ENCODE measurements around the gene MYBBP1A. TPM values are rescaled to one million over a fixed set of nuclear protein-coding genes. Genes with fewer than 3 reads are reported as not detected.
A peak's percentile ranks its signal among the peaks of the same experiment; 100 is the strongest.
"Not testable (repeated sequence)": the region's sequence is repeated elsewhere in the genome, so short reads cannot be mapped to it uniquely, and the experiment has no call there.

MYBBP1A gene
- total RNA-seq, 4 donors from 2014 or later, result 32.4 to 70.0 (median 54.4) TPM

DNA sequence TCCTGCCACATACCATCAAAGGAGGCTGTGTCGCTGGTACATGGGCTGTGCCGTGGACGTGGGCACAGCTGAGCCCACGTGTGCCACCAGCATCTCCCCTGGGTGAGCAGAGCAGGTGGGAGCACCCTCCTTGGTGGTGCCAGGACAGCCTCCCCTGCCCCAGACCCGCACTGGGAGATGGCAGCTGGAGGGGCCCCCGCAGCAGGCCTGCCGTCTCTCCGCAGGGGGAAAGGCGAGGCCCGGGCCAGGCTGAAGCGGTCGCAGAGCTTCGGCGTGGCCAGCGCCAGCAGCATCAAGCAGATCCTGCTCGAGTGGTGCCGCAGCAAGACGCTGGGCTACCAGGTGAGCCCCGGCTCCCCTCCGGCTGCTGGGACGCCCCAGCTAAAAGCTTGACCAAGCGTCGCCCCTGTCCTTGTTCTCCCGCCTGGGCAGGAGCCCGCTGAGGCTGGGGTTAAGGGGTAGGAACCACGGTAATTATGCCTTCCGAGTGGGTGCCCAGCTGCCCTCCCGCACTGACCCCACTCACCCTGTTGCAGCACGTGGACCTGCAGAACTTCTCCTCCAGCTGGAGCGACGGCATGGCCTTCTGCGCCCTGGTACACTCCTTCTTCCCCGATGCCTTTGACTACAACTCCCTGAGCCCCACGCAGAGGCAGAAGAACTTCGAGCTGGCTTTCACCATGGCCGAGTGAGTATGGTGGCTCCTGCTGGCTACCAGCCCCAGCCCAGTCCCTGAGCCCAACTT is 41.6 kb upstream of the MYBBP1A start:
- Histone ChIP-seq H3K9me3 (no peaks in the 10 kb centered on the region), H3K4me3 (no peak overlapping the region), H3K27ac (peak overlapping the region in 3 of 4 donors; percentile 85 to 93 (median 87)), H3K27me3 (peaks cover 0 to 25% (median 0%) of the 10 kb centered on the region in 4 donors), H3K4me1 (peaks cover 0 to 51% (median 13%) of the 10 kb centered on the region in 3 donors), H3K36me3 (no peaks in the 10 kb centered on the region)
- intact Hi-C loops (cut with DNase I), result no loop called here
- DNase-seq, result no peak
- no peak for TF ChIP-seq CTCF (IDR thresholded peaks at IDR 0.05)
- TF ChIP-seq POLR2A (IDR thresholded peaks at IDR 0.05), result no peak
- WGBS, 2 donors, result 89 to 96% methylated on average over 8 to 15 of the region's 36 CpGs

DNA sequence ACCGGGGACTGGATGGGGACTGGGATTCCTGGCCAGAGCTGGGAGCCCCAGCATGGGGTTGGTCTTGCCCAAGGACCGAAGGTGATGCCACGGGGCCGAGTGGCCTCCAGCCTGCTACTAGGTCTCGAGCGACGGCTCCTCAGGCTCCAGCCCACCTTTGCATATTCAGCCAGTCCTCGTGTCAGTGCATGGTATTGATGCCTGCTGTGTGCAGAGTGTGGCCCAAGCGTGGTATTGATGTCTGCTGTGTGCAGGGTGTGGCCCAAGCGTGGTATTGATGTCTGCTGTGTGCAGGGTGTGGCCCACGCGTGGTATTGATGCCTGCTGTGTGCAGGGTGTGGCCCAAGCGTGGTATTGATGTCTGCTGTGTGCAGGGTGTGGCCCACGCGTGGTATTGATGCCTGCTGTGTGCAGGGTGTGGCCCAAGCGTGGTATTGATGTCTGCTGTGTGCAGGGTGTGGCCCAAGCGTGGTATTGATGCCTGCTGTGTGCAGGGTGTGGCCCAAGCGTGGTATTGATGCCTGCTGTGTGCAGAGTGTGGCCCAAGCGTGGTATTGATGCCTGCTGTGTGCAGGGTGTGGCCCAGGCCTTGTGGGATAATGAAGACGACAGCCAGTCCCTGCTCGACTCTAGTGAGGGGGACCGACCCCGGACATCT is 40.6 kb upstream of the MYBBP1A start:
- 72 to 100% methylated on average over 3 to 11 of the region's 23 CpGs for WGBS, 2 donors
- H3K27me3 ChIP-seq, result peaks cover 0 to 33% (median 0%) of the 10 kb centered on the region in 4 donors
- H3K4me3 ChIP-seq; intact Hi-C loops (cut with DNase I); DNase-seq; H3K36me3 ChIP-seq; H3K9me3 ChIP-seq: not testable (repeated sequence)
- H3K4me1 ChIP-seq, result peaks cover 0 to 60% (median 13%) of the 10 kb centered on the region in 3 donors
- H3K27ac ChIP-seq, result peak overlapping the region in 1 of 4 donors; percentile 87

DNA sequence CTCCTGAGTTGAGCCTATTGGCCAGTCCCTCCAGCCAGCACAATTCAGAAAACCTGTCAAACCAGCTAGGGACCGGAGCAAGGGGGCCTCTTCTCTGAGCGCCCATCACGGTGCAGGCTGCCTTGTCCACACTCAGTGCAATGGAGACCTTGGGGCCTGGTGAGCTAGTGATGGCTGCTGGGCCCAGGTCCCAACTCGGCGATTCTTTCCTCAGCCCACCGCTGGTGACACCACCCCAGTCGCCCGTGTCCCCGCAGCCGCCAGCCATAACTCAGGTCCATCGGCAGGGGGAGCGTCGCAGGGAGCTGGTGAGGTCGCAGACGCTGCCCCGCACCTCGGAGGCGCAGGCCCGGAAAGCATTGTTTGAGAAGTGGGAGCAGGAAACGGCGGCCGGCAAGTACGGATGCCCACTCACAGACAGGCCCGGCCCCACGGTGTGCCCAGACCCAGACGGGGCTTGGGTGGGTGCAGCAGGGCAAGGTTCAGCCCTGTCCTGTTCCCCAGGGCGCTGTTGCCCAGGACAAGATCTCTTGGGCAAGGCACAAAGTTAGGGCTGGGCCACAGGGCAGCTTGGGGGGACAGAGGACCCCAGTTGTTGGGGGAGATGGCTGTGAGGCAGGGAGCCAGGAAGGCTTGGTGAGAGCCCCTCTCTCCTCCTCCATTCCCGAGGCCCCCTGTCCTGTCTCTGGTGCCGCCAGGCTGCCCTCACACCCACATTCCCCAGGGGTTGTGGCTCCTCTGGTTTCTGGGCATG is 39.9 kb upstream of the MYBBP1A start:
- no peaks in the 10 kb centered on the region for H3K9me3 ChIP-seq
- H3K4me3 ChIP-seq, result no peak overlapping the region
- no peaks in the 10 kb centered on the region for H3K36me3 ChIP-seq
- intact Hi-C loops (cut with DNase I), result no loop called here
- peaks cover 0 to 54% (median 8%) of the 10 kb centered on the region in 3 donors for H3K4me1 ChIP-seq
- peaks cover 0 to 31% (median 0%) of the 10 kb centered on the region in 4 donors for H3K27me3 ChIP-seq
- peak in 2 of 6 experiments; percentile 27 to 35 for TF ChIP-seq CTCF (IDR thresholded peaks at IDR 0.05)
- TF ChIP-seq POLR2A (IDR thresholded peaks at IDR 0.05), result no peak
- peak overlapping the region in 1 of 4 donors; percentile 13 for H3K27ac ChIP-seq
- 28 to 40% methylated on average over 5 to 7 of the region's 29 CpGs for WGBS, 2 donors
- DNase-seq, result no peak

DNA sequence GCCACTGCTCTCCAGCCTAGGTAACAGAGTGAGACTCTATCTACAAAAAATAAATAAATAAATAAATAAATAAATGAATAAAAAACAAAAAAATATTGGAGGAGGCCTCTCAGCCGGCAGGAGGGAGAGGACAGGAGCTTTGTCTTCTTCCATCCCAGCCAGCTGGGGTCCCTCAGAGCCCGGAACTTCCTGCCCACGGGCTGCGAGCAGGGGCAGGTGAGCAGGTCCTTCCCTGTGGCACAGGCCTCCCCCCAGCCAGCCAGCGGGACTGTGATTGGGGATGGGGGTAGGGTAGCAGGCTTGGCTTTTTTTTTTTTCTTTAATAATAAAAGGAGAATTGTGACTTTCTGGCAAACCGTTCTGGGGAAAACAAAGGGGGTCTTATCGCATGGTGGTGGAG is 39.2 kb upstream of the MYBBP1A start:
- Histone ChIP-seq H3K9me3 (no peaks in the 10 kb centered on the region), H3K27ac (no peak overlapping the region), H3K36me3 (no peaks in the 10 kb centered on the region), H3K4me1 (peaks cover 0 to 47% (median 4%) of the 10 kb centered on the region in 3 donors), H3K27me3 (peaks cover 0 to 26% (median 0%) of the 10 kb centered on the region in 4 donors), H3K4me3 (no peak overlapping the region)
- no peak for TF ChIP-seq CTCF (IDR thresholded peaks at IDR 0.05)
- no peak for TF ChIP-seq POLR2A (IDR thresholded peaks at IDR 0.05)
- WGBS, 2 donors, result 86 to 88% methylated on average over 7 of the region's 7 CpGs
- intact Hi-C loops (cut with DNase I), result no loop called here
- DNase-seq, result no peak

DNA sequence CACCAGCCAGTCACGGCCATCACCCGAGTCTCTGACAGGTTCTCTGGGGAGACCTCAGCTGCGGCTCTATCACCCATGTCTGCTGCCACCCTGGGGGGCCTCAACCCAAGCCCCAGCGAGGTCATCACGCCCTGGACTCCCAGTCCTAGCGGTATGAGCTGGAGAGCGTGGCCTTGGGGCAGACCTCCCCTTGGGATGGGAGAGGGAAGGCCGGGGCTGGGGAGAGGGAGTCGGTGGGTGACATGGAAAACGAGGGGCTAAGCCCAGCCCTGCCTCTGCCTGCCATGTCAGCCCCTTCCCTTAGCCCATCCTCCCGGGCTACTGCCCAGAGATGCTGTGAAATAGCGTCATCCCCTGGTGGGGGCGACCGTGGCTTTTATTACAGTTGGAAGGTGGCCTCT is 37.8 kb upstream of the MYBBP1A start:
- DNase-seq, result no peak
- Histone ChIP-seq H3K27ac (peak overlapping the region in 3 of 4 donors; percentile 54 to 77 (median 67)), H3K27me3 (peaks cover 0 to 40% (median 0%) of the 10 kb centered on the region in 4 donors), H3K9me3 (no peaks in the 10 kb centered on the region), H3K4me3 (no peak overlapping the region), H3K36me3 (no peaks in the 10 kb centered on the region), H3K4me1 (peaks cover 0 to 37% (median 0%) of the 10 kb centered on the region in 3 donors)
- WGBS, 2 donors, result 74 to 82% methylated on average over 4 to 6 of the region's 14 CpGs
- intact Hi-C loops (cut with DNase I), result no loop called here
- TF ChIP-seq POLR2A (IDR thresholded peaks at IDR 0.05) (no peak), CTCF (IDR thresholded peaks at IDR 0.05) (no peak)
